ENCODE measurements around the gene HASPIN. TPM values are rescaled to one million over a fixed set of nuclear protein-coding genes. Genes with fewer than 3 reads are reported as not detected.

HASPIN gene
- total and polyA plus RNA-seq, 8 donors: 1.9 to 4.5 (median 2.6) TPM

- Histone ChIP-seq H3K4me3 (no peak overlapping the region), H3K36me3 (no peaks in the 10 kb centered on the region), H3K27ac (no peak overlapping the region), H3K4me1 (peaks cover 4 to 18% of the 10 kb centered on the region in 2 donors), H3K9me3 (no peaks in the 10 kb centered on the region), H3K27me3 (peaks cover 24 to 85% of the 10 kb centered on the region in 2 donors)
- DNase-seq (no peak), ATAC-seq (no peak)
- intact Hi-C loops (cut with DNase I): no loop called here
- TF ChIP-seq, protein P1, sequence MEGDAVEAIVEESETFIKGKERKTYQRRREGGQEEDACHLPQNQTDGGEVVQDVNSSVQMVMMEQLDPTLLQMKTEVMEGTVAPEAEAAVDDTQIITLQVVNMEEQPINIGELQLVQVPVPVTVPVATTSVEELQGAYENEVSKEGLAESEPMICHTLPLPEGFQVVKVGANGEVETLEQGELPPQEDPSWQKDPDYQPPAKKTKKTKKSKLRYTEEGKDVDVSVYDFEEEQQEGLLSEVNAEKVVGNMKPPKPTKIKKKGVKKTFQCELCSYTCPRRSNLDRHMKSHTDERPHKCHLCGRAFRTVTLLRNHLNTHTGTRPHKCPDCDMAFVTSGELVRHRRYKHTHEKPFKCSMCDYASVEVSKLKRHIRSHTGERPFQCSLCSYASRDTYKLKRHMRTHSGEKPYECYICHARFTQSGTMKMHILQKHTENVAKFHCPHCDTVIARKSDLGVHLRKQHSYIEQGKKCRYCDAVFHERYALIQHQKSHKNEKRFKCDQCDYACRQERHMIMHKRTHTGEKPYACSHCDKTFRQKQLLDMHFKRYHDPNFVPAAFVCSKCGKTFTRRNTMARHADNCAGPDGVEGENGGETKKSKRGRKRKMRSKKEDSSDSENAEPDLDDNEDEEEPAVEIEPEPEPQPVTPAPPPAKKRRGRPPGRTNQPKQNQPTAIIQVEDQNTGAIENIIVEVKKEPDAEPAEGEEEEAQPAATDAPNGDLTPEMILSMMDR (IDR thresholded peaks at IDR 0.05): no peak
Measured at GRCh38 chr17:3691617-3692067, 32.1 kb upstream of the HASPIN start.

- Histone ChIP-seq H3K9me3 (no peaks in the 10 kb centered on the region), H3K27me3 (peaks cover 30 to 92% of the 10 kb centered on the region in 2 donors), H3K36me3 (no peaks in the 10 kb centered on the region), H3K4me1 (peaks cover 4 to 18% of the 10 kb centered on the region in 2 donors), H3K27ac (no peak overlapping the region), H3K4me3 (no peak overlapping the region)
- no peak for ATAC-seq
- DNase-seq: no peak
- TF ChIP-seq, protein P1 (IDR thresholded peaks at IDR 0.05): no peak
- intact Hi-C loops (cut with DNase I): no loop called here
Measured at GRCh38 chr17:3692346-3692745, 31.4 kb upstream of the HASPIN start.

DNA sequence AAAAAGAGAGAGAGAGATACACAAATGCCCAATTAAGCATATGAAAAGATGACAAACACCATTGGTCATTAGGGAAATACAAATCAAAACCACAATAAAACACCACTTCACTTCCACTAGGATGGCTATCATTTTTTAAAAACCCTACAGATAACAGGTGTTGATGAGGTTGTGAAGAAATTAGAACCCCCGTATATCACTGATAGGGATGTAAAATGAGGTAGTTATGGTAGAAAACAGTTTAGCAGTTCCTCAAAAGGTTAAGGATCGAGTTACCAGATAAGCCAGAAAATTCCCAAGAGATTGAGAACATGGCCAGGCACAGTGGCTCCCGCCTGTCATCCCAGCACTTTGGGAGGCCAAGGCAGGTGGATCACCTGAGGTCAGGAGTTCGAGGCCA is 30.6 kb upstream of the HASPIN start:
- Histone ChIP-seq H3K36me3 (no peaks in the 10 kb centered on the region), H3K27me3 (peaks cover 30 to 93% of the 10 kb centered on the region in 2 donors), H3K4me3 (no peak overlapping the region), H3K9me3 (peaks cover 0 to 1% of the 10 kb centered on the region in 2 donors), H3K27ac (no peak overlapping the region), H3K4me1 (peaks cover 4 to 18% of the 10 kb centered on the region in 2 donors)
- ATAC-seq: no peak
- DNase-seq: no peak
- intact Hi-C loops (cut with DNase I): no loop called here
- TF ChIP-seq, protein P1 (IDR thresholded peaks at IDR 0.05): no peak

DNA sequence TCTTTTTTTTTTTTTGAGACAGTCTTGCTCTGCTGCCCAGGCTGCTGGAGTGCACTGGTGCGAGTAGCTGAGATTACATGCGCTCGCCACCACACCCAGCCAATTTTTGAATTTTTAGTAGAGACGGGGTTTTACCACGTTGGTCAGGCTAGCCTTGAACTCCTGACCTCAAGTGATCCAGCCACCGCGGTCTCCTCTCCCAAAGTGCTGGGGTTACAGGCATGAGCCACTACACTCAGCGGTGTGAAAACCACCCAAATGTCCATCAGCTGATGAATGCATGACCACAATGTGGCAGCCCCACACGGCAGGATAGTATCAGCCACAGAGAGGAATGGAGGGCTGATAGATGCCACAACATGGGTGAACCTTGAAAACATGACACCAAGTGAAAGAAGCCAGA is 29.9 kb upstream of the HASPIN start:
- Histone ChIP-seq H3K9me3 (peaks cover 0 to 1% of the 10 kb centered on the region in 2 donors), H3K36me3 (no peaks in the 10 kb centered on the region), H3K27ac (no peak overlapping the region), H3K4me3 (no peak overlapping the region), H3K4me1 (peaks cover 4 to 18% of the 10 kb centered on the region in 2 donors), H3K27me3 (peaks cover 30 to 89% of the 10 kb centered on the region in 2 donors)
- TF ChIP-seq, protein P1 (IDR thresholded peaks at IDR 0.05): no peak
- DNase-seq (no peak), ATAC-seq (no peak)
- intact Hi-C loops (cut with DNase I): no loop called here

- Histone ChIP-seq H3K27ac (no peak overlapping the region), H3K27me3 (peaks cover 30 to 78% of the 10 kb centered on the region in 2 donors)
Measured at GRCh38 chr17:3695129-3695722, 28.5 kb upstream of the HASPIN start.

More at GRCh38 chr17:3695129-3695722, 28.5 kb upstream of the HASPIN start:
- Histone ChIP-seq H3K4me3 (peak overlapping the region; percentile 35 to 51), H3K36me3 (no peaks in the 10 kb centered on the region), H3K9me3 (peaks cover 0 to 1% of the 10 kb centered on the region in 2 donors), H3K4me1 (peaks cover 4 to 18% of the 10 kb centered on the region in 2 donors)
- ATAC-seq (peak; percentile 25), DNase-seq (no peak)
- intact Hi-C loops (cut with DNase I): no loop called here
- TF ChIP-seq, protein P1 (IDR thresholded peaks at IDR 0.05): no peak
